NB4 (cell line): ENCODE results near the gene AIRE.
A peak's percentile ranks its signal among the peaks of the same experiment; 100 is the strongest.

ENCODE experiments used
- DNase-seq: peaks from one replicate; pipeline ENCODE4 v3.0.0; 2010; ENCODE audit warnings: low read depth
- H3K4me3 ChIP-seq: one replicate; pipeline ENCODE4 v1.5.1; 2011; ENCODE audit warnings: mild to moderate bottlenecking, low read depth, low read length, moderate library complexity
- MYC ChIP-seq: IDR thresholded peaks from 2 replicates; pipeline ENCODE4 v1.6.1; 2011; ENCODE audit warnings: low read depth, low read length
- POLR2A ChIP-seq: IDR thresholded peaks from 2 replicates; pipeline ENCODE4 v1.6.1; 2011; ENCODE audit warnings: mild to moderate bottlenecking; ENCODE audit not compliant: insufficient read length; ENCODE audit errors: extremely low read depth
- TF ChIP-seq, protein P1 (sequence below): IDR thresholded peaks from 2 replicates; pipeline ENCODE4 v1.6.1; 2011; ENCODE audit warnings: low read depth, low read length
- TF ChIP-seq, protein P2 (sequence below): IDR thresholded peaks from one replicate; pipeline ENCODE4 v1.5.1; 2012; ENCODE audit warnings: low read depth, low read length

The AIRE gene

DNA sequence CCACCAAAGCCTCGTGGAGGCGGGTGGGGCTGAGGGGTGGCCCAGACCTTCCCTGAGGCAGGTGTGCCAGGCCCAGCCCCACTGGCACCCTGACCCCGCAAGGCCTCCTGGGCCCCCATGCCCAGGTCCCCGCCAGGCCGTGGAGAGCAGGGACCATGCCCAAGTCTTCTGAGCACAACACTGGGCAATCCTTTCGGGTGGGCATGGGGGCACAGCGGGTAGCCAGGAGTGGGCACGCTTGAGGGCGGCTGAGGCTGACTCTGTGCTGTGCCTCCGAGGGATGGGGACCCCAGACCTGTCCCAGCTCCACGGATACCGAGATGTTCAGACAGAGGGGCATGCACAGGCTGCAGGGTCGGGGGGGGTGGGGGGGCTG lies 40.6 kb downstream of the AIRE start:
- H3K4me3 ChIP-seq = no peak overlapping the region
- TF ChIP-seq POLR2A (no peak), MYC (no peak)
- TF ChIP-seq, protein P1, sequence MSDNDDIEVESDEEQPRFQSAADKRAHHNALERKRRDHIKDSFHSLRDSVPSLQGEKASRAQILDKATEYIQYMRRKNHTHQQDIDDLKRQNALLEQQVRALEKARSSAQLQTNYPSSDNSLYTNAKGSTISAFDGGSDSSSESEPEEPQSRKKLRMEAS = no peak
- TF ChIP-seq, protein P2, sequence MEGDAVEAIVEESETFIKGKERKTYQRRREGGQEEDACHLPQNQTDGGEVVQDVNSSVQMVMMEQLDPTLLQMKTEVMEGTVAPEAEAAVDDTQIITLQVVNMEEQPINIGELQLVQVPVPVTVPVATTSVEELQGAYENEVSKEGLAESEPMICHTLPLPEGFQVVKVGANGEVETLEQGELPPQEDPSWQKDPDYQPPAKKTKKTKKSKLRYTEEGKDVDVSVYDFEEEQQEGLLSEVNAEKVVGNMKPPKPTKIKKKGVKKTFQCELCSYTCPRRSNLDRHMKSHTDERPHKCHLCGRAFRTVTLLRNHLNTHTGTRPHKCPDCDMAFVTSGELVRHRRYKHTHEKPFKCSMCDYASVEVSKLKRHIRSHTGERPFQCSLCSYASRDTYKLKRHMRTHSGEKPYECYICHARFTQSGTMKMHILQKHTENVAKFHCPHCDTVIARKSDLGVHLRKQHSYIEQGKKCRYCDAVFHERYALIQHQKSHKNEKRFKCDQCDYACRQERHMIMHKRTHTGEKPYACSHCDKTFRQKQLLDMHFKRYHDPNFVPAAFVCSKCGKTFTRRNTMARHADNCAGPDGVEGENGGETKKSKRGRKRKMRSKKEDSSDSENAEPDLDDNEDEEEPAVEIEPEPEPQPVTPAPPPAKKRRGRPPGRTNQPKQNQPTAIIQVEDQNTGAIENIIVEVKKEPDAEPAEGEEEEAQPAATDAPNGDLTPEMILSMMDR = no peak
- DNase-seq = no peak

DNA sequence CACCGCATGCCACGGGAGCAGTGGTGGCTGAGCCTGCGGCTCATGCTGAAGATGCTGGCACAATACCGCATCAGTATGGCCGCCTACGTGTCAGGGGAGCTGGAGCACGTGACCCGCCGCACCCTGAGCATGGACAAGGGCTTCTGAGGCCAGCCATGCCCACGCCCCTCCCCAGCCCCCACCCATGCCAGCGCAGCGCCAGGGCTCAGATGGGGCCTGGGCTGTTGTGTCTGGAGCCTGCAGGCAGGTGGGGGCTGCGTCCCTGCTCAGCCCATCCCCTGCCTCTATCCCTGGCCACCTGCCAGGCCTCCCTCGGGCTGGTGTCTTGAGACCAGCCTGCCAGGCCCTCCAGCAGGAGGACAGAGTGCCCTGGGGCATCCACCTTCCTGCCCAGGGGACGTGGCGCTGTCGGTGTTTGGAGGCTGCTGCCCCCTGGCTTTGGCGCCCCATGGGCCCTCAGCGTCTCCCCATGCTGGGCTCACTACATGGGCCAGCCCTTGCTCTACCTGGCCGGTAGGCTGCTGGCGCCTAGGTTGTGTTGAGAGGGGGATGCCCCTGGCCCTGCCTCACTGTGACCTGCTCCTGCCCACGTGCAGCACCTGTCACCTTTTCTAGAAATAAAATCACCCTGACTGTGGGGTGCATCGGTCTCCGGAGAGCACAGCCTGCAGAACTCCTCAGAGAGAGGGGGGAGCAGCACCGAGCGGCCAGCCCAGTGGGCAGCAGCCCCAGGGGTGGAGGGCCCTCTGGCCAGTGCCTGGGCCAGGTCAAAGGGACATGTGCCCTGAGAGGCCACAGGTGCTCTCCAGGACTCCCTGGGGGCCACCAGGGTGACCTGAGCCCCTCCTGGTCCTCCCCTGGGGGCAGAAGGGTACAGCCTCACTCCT lies 41.3 kb downstream of the AIRE start:
- peak; percentile 28 for DNase-seq
- no peak overlapping the region for H3K4me3 ChIP-seq
- TF ChIP-seq, protein P1 = no peak
- no peak for TF ChIP-seq POLR2A

DNA sequence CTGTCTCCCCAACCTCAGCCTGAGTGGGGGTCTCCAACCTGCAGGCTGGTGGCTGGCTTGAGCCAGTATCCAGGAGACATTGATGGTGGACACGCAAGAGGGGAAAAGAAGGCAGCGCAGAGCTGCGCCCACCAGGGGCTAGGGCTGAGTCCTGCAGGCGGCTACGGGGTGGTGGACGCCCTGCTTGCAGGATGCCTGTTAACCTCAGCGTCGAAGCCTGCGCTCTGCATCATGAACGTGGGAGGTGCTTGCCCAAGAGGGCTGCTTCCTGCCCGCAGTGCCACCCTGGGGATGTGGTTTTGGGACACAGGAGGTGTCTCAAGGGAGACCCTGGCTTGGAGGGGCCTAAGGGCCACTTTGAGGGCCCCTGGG lies 41.9 kb downstream of the AIRE start:
- TF ChIP-seq, protein P2 = peak; percentile 50
- TF ChIP-seq MYC (peak; percentile 39; the same call in 1 of the 2 replicates), POLR2A (no peak)
- TF ChIP-seq, protein P1 = peak; percentile 26; the same call in 1 of the 2 replicates
- peak; percentile 96 for DNase-seq
- H3K4me3 ChIP-seq = no peak overlapping the region

DNA sequence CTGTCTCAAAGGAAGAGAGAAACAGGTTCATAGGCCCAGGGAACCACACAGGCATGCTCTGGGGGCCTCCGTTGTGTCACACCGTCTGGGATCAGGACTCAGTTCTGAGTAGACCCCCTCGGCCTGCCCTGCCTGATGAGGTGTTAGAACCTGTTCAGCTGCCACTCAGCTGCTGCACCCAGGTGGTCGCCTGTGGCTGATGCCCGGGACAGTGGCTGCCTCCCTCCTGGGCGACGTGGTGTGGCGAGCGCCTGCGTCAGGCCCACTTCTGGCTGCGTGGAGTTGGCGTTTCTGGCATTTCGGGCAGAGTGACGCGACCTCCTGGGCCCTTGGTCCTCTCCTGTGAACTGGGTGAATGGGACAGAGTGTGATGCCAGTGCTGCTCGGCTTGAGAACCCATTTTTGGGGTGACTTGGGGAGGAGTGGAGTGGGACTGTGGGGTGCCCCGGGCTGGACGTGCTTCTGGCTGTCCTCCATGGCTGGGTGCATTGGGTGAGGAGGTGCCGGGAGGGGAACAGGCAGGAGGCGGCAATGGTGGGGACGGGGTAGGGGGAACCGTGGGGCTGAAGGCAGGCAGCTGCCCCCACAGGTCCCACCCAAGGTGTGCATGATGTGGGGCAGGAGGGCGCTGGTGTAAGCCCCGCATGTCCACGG lies 42.7 kb downstream of the AIRE start:
- no peak for DNase-seq
- H3K4me3 ChIP-seq = no peak overlapping the region
- peak; percentile 22 for TF ChIP-seq POLR2A
- TF ChIP-seq, protein P2 = no peak

DNA sequence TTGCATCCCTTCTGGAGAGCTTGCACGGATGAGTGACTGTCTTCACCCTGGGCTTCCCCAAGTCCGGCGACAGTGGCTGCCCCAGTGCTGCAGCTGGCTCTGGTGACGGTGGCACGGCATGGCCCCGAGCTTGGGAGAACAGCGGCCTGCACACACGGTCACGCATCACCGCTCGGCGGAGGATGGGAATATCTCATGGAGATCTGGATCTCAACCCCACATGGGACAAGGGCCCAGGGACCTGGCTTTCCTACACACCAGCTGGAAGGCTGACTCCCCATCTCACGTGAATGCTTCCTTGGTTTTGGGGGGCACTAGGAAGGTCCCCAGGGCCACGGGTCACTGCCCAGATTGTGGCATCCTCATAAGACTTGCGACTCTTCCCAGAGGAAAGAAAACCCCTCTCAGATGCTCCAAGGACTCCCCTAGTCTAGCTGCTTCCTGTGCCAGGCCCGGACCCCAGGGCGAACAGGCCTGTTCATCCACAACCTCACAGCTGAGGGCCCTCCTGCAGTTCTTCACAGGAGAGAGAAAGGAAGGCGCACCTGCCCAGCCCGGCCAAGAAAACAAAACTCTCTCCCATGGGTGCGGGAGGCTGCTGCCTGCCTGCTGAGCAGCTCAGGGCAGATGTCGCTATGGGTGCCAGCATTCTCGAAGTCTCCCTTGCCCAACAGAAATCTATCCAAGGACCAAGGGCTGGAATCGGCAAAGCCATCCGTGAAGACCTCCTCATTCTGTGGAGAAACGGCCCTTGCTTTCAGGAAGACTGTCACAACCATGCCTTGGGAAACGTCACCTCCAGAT lies 43.6 kb downstream of the AIRE start:
- no peak for DNase-seq
- TF ChIP-seq MYC = no peak
- H3K4me3 ChIP-seq = no peak overlapping the region

DNA sequence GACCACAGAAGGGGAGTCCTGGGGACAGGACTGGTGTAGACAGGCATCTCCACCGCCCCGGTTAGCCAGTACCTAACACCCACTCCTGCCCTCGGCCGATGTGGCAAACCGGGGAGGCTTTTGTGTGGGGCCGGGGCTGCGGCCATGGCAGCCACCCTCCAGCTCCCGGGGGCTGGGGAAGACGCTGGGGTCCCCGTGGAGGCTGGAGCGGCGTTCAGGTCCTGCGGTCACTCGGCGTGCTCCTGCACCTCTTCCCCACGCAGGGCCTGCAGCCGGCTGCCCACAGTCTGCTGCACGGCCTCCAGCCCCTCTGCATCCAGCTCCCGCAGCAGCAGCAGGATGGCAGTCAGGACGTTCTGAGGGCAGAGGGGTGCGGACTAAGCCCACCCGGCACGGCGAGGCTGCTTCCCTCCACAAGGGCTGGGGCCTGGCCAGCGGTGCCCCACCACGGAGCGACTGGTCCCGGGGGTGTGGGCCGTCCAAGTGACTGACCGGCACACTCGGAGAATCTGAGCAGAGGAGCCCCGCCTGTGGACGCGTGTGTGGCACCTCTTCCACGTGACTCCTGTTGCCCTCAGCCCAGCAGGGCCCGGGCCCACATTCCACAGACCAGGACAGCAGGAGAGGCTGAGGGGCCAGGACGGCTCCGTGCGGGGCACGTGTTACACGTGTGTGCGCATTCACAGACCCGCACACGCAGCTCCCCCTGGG lies 44.5 kb downstream of the AIRE start:
- TF ChIP-seq, protein P2 = no peak
- no peak for TF ChIP-seq POLR2A
- TF ChIP-seq, protein P1 = no peak
- TF ChIP-seq MYC = no peak
- DNase-seq = no peak
- no peak overlapping the region for H3K4me3 ChIP-seq
